ENCODE data around the gene UGT3A2.

UGT3A2 gene

GRCh38 chr5:35999547-35999946, 67.1 kb downstream of the UGT3A2 start:
- no peak for DNase-seq

GRCh38 chr5:35996076-35996475, 70.6 kb downstream of the UGT3A2 start:
- no peak for DNase-seq

DNA sequence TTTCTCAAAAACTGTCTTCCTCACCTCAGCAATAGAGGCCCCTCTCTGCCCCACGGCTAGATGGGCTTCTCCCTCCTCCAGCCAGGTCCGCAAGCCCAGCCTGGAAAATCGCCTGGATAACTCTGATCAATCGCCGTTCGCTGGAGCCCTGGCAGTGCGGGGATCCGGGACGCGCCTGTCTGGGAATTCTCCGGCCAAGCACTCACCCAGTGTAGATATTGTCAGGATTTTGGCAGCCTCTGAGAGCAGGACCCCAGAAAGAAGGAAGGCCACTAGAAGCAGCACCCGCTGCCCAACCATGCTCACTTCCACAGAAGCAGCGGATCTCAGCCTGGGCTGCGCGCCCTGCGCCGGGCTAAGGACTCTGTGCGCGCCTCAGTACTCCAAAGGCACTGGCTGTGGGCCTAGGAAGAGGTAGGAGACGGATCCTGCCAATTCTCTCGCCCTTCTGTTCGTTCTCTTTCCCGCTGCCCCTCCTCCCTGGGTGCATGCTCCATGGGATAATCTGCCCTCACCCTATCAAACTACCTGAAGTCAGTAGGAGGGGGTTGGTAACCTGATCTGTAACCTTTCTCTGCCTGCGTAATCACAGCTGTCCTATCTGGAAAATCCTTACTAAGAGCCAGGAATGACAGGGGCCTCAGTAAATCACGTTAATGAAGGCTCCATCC, 75.6 kb downstream of the UGT3A2 start, which contains the start of gene UGT3A1:
Gene UGT3A1, minus strand, starts transcription at position 450 of the 671 bp plus-strand sequence. Its CDS starts 150 bp downstream, at position 300.
- DNase-seq: no peak

- DNase-seq: no peak
Measured at GRCh38 chr5:35990520-35990919, 76.2 kb downstream of the UGT3A2 start.

DNA sequence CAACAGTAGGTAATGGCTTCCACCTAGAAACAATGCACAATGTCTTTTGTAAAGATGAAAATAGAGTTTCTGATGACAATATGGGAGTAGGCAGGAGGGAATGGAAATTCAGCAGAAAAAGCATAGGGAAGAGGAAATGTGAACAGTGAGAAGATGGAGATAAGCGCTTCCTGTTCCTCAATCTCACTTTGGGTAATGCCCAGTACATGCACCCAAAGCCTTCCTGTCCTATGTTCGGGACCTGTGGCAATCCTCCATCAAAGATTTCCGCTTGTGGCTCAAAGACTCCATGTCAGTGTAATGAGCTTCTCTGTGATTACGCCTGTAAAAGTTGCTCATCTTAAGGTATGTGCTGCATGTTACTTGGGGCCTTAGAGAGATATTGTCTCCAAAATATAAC, 78.2 kb downstream of the UGT3A2 start:
- DNase-seq: no peak

GRCh38 chr5:35987776-35988175, 78.9 kb downstream of the UGT3A2 start:
- DNase-seq: no peak
